Measurements from ENCODE around the gene NR3C1. TPM values are rescaled to one million over a fixed set of nuclear protein-coding genes. Genes with fewer than 3 reads are reported as not detected.

The NR3C1 gene
- total and polyA plus RNA-seq, 2 of the 13 experiments (the other 11 are each of a cell fraction or from before 2014, with no cell fraction given) = 10.0 to 24.3 TPM

- TF ChIP-seq CEBPB (IDR thresholded peaks at IDR 0.05; ENCODE audit: borderline replicate concordance, low read depth, low read length) (peak; percentile 44; the same call in 1 of the 2 replicates), ZNF619 (CRISPR knock-in tag; IDR thresholded peaks at IDR 0.05) (no peak), ZNF143 (CRISPR knock-in tag; IDR thresholded peaks at IDR 0.05) (no peak), ELK4 (CRISPR knock-in tag; IDR thresholded peaks at IDR 0.05; ENCODE audit: borderline replicate concordance) (no peak), PRDM15 (CRISPR knock-in tag; IDR thresholded peaks at IDR 0.05) (no peak), SOX6 (IDR thresholded peaks at IDR 0.05) (no peak), SOX6 (CRISPR knock-in tag; IDR thresholded peaks at IDR 0.05) (peak; percentile 28; the same call in 1 of the 2 replicates), ZFAT (CRISPR knock-in tag; conservative IDR thresholded peaks at IDR 0.05) (no peak), ZNF800 (CRISPR knock-in tag; IDR thresholded peaks at IDR 0.05) (no peak), SALL1 (CRISPR knock-in tag; IDR thresholded peaks at IDR 0.05) (0 out of 2 replicates have a peak, but pooled peaks have one; percentile 11), FOSL2 (CRISPR knock-in tag; IDR thresholded peaks at IDR 0.05) (0 out of 2 replicates have a peak, but pooled peaks have one; percentile 10), ARID5B (CRISPR knock-in tag; IDR thresholded peaks at IDR 0.05) (peak; percentile 29; the same call in 1 of the 2 replicates), PAX8 (CRISPR knock-in tag; IDR thresholded peaks at IDR 0.05; ENCODE audit: borderline replicate concordance) (no peak), IRF9 (CRISPR knock-in tag; IDR thresholded peaks at IDR 0.05; ENCODE audit: borderline replicate concordance) (no peak), EP300 (IDR thresholded peaks at IDR 0.05; ENCODE audit: low read depth in 2 of 2, low read length in 2 of 2) (0 out of 4 replicates have a peak, but pooled peaks of 1 of the 2 experiments have one; percentile 15), EP300 (CRISPR knock-in tag; IDR thresholded peaks at IDR 0.05; ENCODE audit: borderline replicate concordance) (no peak), MED13 (CRISPR knock-in tag; IDR thresholded peaks at IDR 0.05) (no peak)
These were observed 14.8 kb upstream of the NR3C1 start (continued) for GRCh38 chr5:143418140-143418866.

All from HepG2 (cell line).